Esophagus mucosa (tissue), 1 donor: ENCODE data around the gene SFT2D2. TPM values are rescaled to one million over a fixed set of nuclear protein-coding genes. Genes with fewer than 3 reads are reported as not detected.
A peak's percentile ranks its signal among the peaks of the same experiment; 100 is the strongest.

Experiments
- ATAC-seq: fragments of 200-7000 bp; cut with Tn5 transposase; one replicate; pipeline ENCODE4 v1.9.1; 2020
- total RNA-seq: library from RNA; stranded (reverse); gene quantifications from one replicate; pipeline ENCODE4 v1.2.4, GENCODE V29; 2023
- donor health status: DM: yes; HTN: yes; CAD: no.

Gene SFT2D2
- total RNA-seq, 1 donor from 2014 or later: 46.9 TPM

GRCh38 chr1:168223681-168224540, 1.9 kb upstream of the SFT2D2 start:
- peak; percentile 34 for ATAC-seq

GRCh38 chr1:168224991-168225390, 813 bp upstream of the SFT2D2 start:
- ATAC-seq: no peak

- no peak for ATAC-seq
Measured at GRCh38 chr1:168227620-168228019, 1.8 kb downstream of the SFT2D2 start.

GRCh38 chr1:168229893-168230292, 4.1 kb downstream of the SFT2D2 start:
- ATAC-seq: peak; percentile 42

GRCh38 chr1:168230709-168231108, 4.9 kb downstream of the SFT2D2 start:
- ATAC-seq: no peak

- ATAC-seq: peak; percentile 73
Measured at GRCh38 chr1:168234846-168235547, 9.2 kb downstream of the SFT2D2 start.

GRCh38 chr1:168235548-168235885, 9.7 kb downstream of the SFT2D2 start:
- no peak for ATAC-seq

GRCh38 chr1:168235937-168236336, 10.1 kb downstream of the SFT2D2 start:
- no peak for ATAC-seq

- ATAC-seq: no peak
Measured at GRCh38 chr1:168236836-168237611, 11.2 kb downstream of the SFT2D2 start.

- ATAC-seq: peak; percentile 39
Measured at GRCh38 chr1:168243198-168243597, 17.4 kb downstream of the SFT2D2 start.

GRCh38 chr1:168243636-168244212, 17.9 kb downstream of the SFT2D2 start:
- ATAC-seq: no peak

- no peak for ATAC-seq
Measured at GRCh38 chr1:168245042-168245441, 19.2 kb downstream of the SFT2D2 start.

- ATAC-seq: no peak
Measured at GRCh38 chr1:168246506-168246905, 20.7 kb downstream of the SFT2D2 start.

- ATAC-seq: no peak
Measured at GRCh38 chr1:168252204-168252733, 26.5 kb downstream of the SFT2D2 start.

- ATAC-seq: no peak
Measured at GRCh38 chr1:168256164-168256563, 30.4 kb downstream of the SFT2D2 start.

GRCh38 chr1:168257397-168257796, 31.6 kb downstream of the SFT2D2 start:
- ATAC-seq: no peak

- ATAC-seq: no peak
Measured at GRCh38 chr1:168259567-168259966, 33.8 kb downstream of the SFT2D2 start.

- no peak for ATAC-seq
Measured at GRCh38 chr1:168260393-168260792, 34.6 kb downstream of the SFT2D2 start.

- ATAC-seq: no peak
Measured at GRCh38 chr1:168261390-168261789, 35.6 kb downstream of the SFT2D2 start.

- no peak for ATAC-seq
Measured at GRCh38 chr1:168263130-168263529, 37.3 kb downstream of the SFT2D2 start.

- no peak for ATAC-seq
Measured at GRCh38 chr1:168264296-168264695, 38.5 kb downstream of the SFT2D2 start.

GRCh38 chr1:168265596-168265995, 39.8 kb downstream of the SFT2D2 start:
- no peak for ATAC-seq
